Esophagus (tissue), 2 donors: ENCODE measurements around the gene ZNF195. TPM values are rescaled to one million over a fixed set of nuclear protein-coding genes. Genes with fewer than 3 reads are reported as not detected.
"Not testable (repeated sequence)": the region's sequence is repeated elsewhere in the genome, so short reads cannot be mapped to it uniquely, and the experiment has no call there.

Experiments
- H3K27ac ChIP-seq, 2 donors: one replicate each; pipeline ENCODE4 v1.5.1; 2013; ENCODE audit warnings: low read depth in 2 of 2, mild to moderate bottlenecking in 2 of 2, inconsistent platforms in 1 of 2, low read length in 1 of 2, moderate library complexity in 1 of 2
- H3K27me3 ChIP-seq, 2 donors: one replicate each; pipeline ENCODE4 v1.6.1; 2013; ENCODE audit warnings: low read length in 2 of 2, control low read depth in 1 of 2, mild to moderate bottlenecking in 1 of 2; ENCODE audit not compliant: insufficient read depth in 2 of 2, control insufficient read depth in 1 of 2
- H3K36me3 ChIP-seq, 2 donors: one replicate each; pipeline ENCODE4 v1.6.1; 2013; ENCODE audit warnings: low read length in 1 of 2; ENCODE audit not compliant: control insufficient read depth in 2 of 2, insufficient read depth in 2 of 2
- H3K4me1 ChIP-seq, 2 donors: one replicate each; pipeline ENCODE4 v1.6.1; 2013; ENCODE audit warnings: low read length in 1 of 2; ENCODE audit not compliant: control insufficient read depth in 2 of 2, insufficient read depth in 2 of 2
- H3K4me3 ChIP-seq, 2 donors: one replicate each; pipeline ENCODE4 v1.5.1; 2013; ENCODE audit warnings: low read length in 2 of 2, mild to moderate bottlenecking in 2 of 2, low read depth in 1 of 2, moderate library complexity in 1 of 2
- H3K9me3 ChIP-seq, 2 donors: one replicate each; pipeline ENCODE4 v1.6.1; 2013; ENCODE audit warnings: mild to moderate bottlenecking in 2 of 2, low read depth in 1 of 2, low read length in 1 of 2, moderate library complexity in 1 of 2; ENCODE audit not compliant: control insufficient read depth in 2 of 2, insufficient read depth in 1 of 2
- WGBS, 2 donors: extraction: QIAGEN DNeasy Blood & Tissue Kit; methylation state at CpG; one replicate each; pipeline ENCODE4 v1.1.7; 2013; 5-methylcytosine and 5-hydroxymethylcytosine counted together
- polyA plus RNA-seq, 2 donors: library from polyadenylated mRNA; stranded (reverse); fragments of 200-250 nt; gene quantifications; one replicate each; pipeline ENCODE4 v1.2.3, GENCODE V29; 2013
- donor health status: healthy with polysubstance abuse.
- donor health status: Bipolar disorder and iron deficiency.

Gene ZNF195
- polyA plus RNA-seq, 2 donors, result 7.4 to 9.5 TPM

- 88 to 90% methylated on average over 1 of the region's 1 CpG for WGBS, 2 donors
- H3K27ac ChIP-seq, result not testable (repeated sequence)
These were observed 40.5 kb upstream of the ZNF195 start for GRCh38 chr11:3419496-3419895.

GRCh38 chr11:3417047-3417446, 38.1 kb upstream of the ZNF195 start:
- not testable (repeated sequence) for H3K27me3 ChIP-seq, H3K9me3 ChIP-seq, H3K4me3 ChIP-seq, H3K36me3 ChIP-seq, H3K4me1 ChIP-seq, H3K27ac ChIP-seq
- 63 to 64% methylated on average over 3 to 4 of the region's 4 CpGs for WGBS, 2 donors

More at GRCh38 chr11:3419496-3419895, 40.5 kb upstream of the ZNF195 start:
- not testable (repeated sequence) for H3K4me3 ChIP-seq, H3K27me3 ChIP-seq, H3K4me1 ChIP-seq, H3K36me3 ChIP-seq, H3K9me3 ChIP-seq

- H3K4me1 ChIP-seq, H3K9me3 ChIP-seq, H3K36me3 ChIP-seq, H3K4me3 ChIP-seq, H3K27me3 ChIP-seq, H3K27ac ChIP-seq: not testable (repeated sequence)
- 85 to 89% methylated on average over 7 of the region's 7 CpGs for WGBS, 2 donors
These were observed 36.4 kb upstream of the ZNF195 start for GRCh38 chr11:3415301-3415700.

GRCh38 chr11:3413666-3414065, 34.7 kb upstream of the ZNF195 start:
- H3K9me3 ChIP-seq, H3K4me3 ChIP-seq, H3K36me3 ChIP-seq, H3K27ac ChIP-seq, H3K4me1 ChIP-seq, H3K27me3 ChIP-seq: not testable (repeated sequence)
- 85 to 88% methylated on average over 24 of the region's 24 CpGs for WGBS, 2 donors

- H3K36me3 ChIP-seq, result no peaks in the 10 kb centered on the region
- 69 to 84% methylated on average over 15 of the region's 15 CpGs for WGBS, 2 donors
- no peaks in the 10 kb centered on the region for H3K9me3 ChIP-seq
- no peak overlapping the region for H3K4me3 ChIP-seq
- no peak overlapping the region for H3K27ac ChIP-seq
- H3K27me3 ChIP-seq, result no peaks in the 10 kb centered on the region
- no peaks in the 10 kb centered on the region for H3K4me1 ChIP-seq
These were observed 33.9 kb upstream of the ZNF195 start for GRCh38 chr11:3412837-3413236.

GRCh38 chr11:3408722-3409121, 29.8 kb upstream of the ZNF195 start:
- not testable (repeated sequence) for H3K36me3 ChIP-seq, H3K27me3 ChIP-seq, H3K9me3 ChIP-seq, H3K27ac ChIP-seq, H3K4me1 ChIP-seq, H3K4me3 ChIP-seq
- 18 to 19% methylated on average over 12 of the region's 12 CpGs for WGBS, 2 donors

GRCh38 chr11:3408058-3408605, 29.2 kb upstream of the ZNF195 start:
- not testable (repeated sequence) for H3K36me3 ChIP-seq, H3K27ac ChIP-seq, H3K4me3 ChIP-seq, H3K4me1 ChIP-seq, H3K27me3 ChIP-seq, H3K9me3 ChIP-seq
- 59 to 67% methylated on average over 8 of the region's 8 CpGs for WGBS, 2 donors

GRCh38 chr11:3406937-3407336, 28.0 kb upstream of the ZNF195 start:
- H3K4me1 ChIP-seq, H3K27me3 ChIP-seq, H3K9me3 ChIP-seq, H3K4me3 ChIP-seq, H3K36me3 ChIP-seq, H3K27ac ChIP-seq: not testable (repeated sequence)
- WGBS, 2 donors, result 74 to 79% methylated on average over 9 of the region's 9 CpGs

- H3K9me3 ChIP-seq, H3K36me3 ChIP-seq, H3K27me3 ChIP-seq, H3K27ac ChIP-seq, H3K4me3 ChIP-seq, H3K4me1 ChIP-seq: not testable (repeated sequence)
- WGBS, 2 donors, result 67 to 69% methylated on average over 17 of the region's 17 CpGs
These were observed 27.4 kb upstream of the ZNF195 start for GRCh38 chr11:3406223-3406875.

GRCh38 chr11:3404076-3404925, 25.4 kb upstream of the ZNF195 start:
- not testable (repeated sequence) for H3K4me1 ChIP-seq, H3K27ac ChIP-seq, H3K36me3 ChIP-seq, H3K4me3 ChIP-seq, H3K9me3 ChIP-seq, H3K27me3 ChIP-seq
- WGBS, 2 donors, result 74 to 75% methylated on average over 22 of the region's 22 CpGs
